CD14-positive monocyte (primary cell): ENCODE results near the gene ERCC3. TPM values are rescaled to one million over a fixed set of nuclear protein-coding genes. Genes with fewer than 3 reads are reported as not detected.
A peak's percentile ranks its signal among the peaks of the same experiment; 100 is the strongest.

Experiments used
- DNase-seq, 3 donors: peaks; one replicate each; pipeline ENCODE4 v3.0.0-alpha.2; 2011 to 2022
- H2AFZ ChIP-seq: 2 replicates; pipeline ENCODE4 v1.6.0; 2012; ENCODE audit warnings: mild to moderate bottlenecking, low read depth, low read length, inconsistent platforms; ENCODE audit not compliant: insufficient read depth, poor library complexity, severe bottlenecking
- H3K27ac ChIP-seq, 2 donors: 1 replicate in 1 of 2; 2 replicates in 1 of 2; pipeline ENCODE4 v1.5.1; 2012 to 2013; ENCODE audit warnings: low read length in 2 of 2, control low read depth in 1 of 2, inconsistent platforms in 1 of 2, low read depth in 1 of 2, mild to moderate bottlenecking in 1 of 2
- H3K27me3 ChIP-seq, 2 donors: one replicate each; pipeline versions ENCODE4 v1.6.0 to v1.6.1; 2011 to 2013; ENCODE audit warnings: low read length in 2 of 2; ENCODE audit not compliant: control insufficient read depth in 2 of 2, insufficient read depth in 2 of 2
- H3K36me3 ChIP-seq, 2 donors: replicated peaks in 1 of 2; 1 replicate in 1 of 2; 2 replicates in 1 of 2; pipeline versions ENCODE4 v1.5.1 to v1.6.1; 2012 to 2013; ENCODE audit warnings: low read length in 2 of 2, control low read depth in 1 of 2, inconsistent platforms in 1 of 2, mild to moderate bottlenecking in 1 of 2; ENCODE audit not compliant: insufficient read depth in 2 of 2, control insufficient read depth in 1 of 2
- H3K4me1 ChIP-seq, 2 donors: 1 replicate in 1 of 2; 2 replicates in 1 of 2; pipeline versions ENCODE4 v1.5.1 to v1.6.1; 2012 to 2013; ENCODE audit warnings: low read length in 2 of 2, control low read depth in 1 of 2, inconsistent platforms in 1 of 2, mild to moderate bottlenecking in 1 of 2, moderate library complexity in 1 of 2; ENCODE audit not compliant: insufficient read depth in 2 of 2, control insufficient read depth in 1 of 2
- H3K4me2 ChIP-seq: replicated peaks from 2 replicates; pipeline ENCODE3; 2012; ENCODE audit warnings: low read length, moderate library complexity, mild to moderate bottlenecking; ENCODE audit not compliant: poor library complexity, severe bottlenecking; ENCODE audit errors: extremely low read depth
- H3K4me3 ChIP-seq, 3 experiments: fragments of 200-600 bp in 1 of 3; sonication (generic) in 1 of 3; replicated peaks in 1 of 3; 1 replicate in 2 of 3; 2 replicates in 1 of 3; pipeline ENCODE4 v1.5.1; 2011 to 2013; ENCODE audit warnings: low read length in 3 of 3, mild to moderate bottlenecking in 3 of 3, control low read depth in 2 of 3, low read depth in 2 of 3, inconsistent platforms in 1 of 3, moderate library complexity in 1 of 3
- H3K79me2 ChIP-seq: 2 replicates; pipeline ENCODE4 v1.6.0; 2012; ENCODE audit warnings: mild to moderate bottlenecking, control low read depth, inconsistent platforms, low read length, moderate library complexity; ENCODE audit not compliant: insufficient read depth
- H3K9ac ChIP-seq: 2 replicates; pipeline ENCODE4 v1.6.0; 2017; ENCODE audit warnings: low read length, mild to moderate bottlenecking; ENCODE audit not compliant: insufficient read depth, poor library complexity, severe bottlenecking
- H3K9me3 ChIP-seq, 2 donors: replicated peaks in 1 of 2; 1 replicate in 1 of 2; 2 replicates in 1 of 2; pipeline versions ENCODE4 v1.5.1 to v1.6.1; 2012 to 2013; ENCODE audit warnings: low read length in 2 of 2, control low read depth in 1 of 2; ENCODE audit not compliant: control insufficient read depth in 1 of 2, insufficient read depth in 1 of 2
- H4K20me1 ChIP-seq: 2 replicates; pipeline ENCODE4 v1.6.0; 2012; ENCODE audit warnings: mild to moderate bottlenecking, low read length, control low read depth, moderate library complexity; ENCODE audit not compliant: insufficient read depth
- H3K27ac Mint-ChIP-seq, 7 donors: one replicate each; pipeline ENCODE4 v1.8.0; 2020; ENCODE audit warnings: mild to moderate bottlenecking in 7 of 7, mixed read lengths in 7 of 7, moderate library complexity in 6 of 7, inconsistent platforms in 2 of 7
- H3K27me3 Mint-ChIP-seq, 3 donors: one replicate each; pipeline ENCODE4 v1.8.0; 2021 to 2022; ENCODE audit warnings: low read depth in 3 of 3, mild to moderate bottlenecking in 3 of 3, mixed read lengths in 3 of 3, moderate library complexity in 3 of 3, inconsistent platforms in 1 of 3
- H3K36me3 Mint-ChIP-seq, 2 donors: one replicate each; pipeline ENCODE4 v1.8.0; 2020; ENCODE audit warnings: mixed read lengths in 2 of 2, inconsistent platforms in 1 of 2, mild to moderate bottlenecking in 1 of 2
- H3K4me1 Mint-ChIP-seq: one replicate; pipeline ENCODE4 v1.8.0; 2020; ENCODE audit warnings: mild to moderate bottlenecking, mixed read lengths
- H3K4me3 Mint-ChIP-seq, 2 donors: one replicate each; pipeline ENCODE4 v1.8.0; 2020; ENCODE audit warnings: mild to moderate bottlenecking in 2 of 2, mixed read lengths in 2 of 2, moderate library complexity in 1 of 2
- H3K9me3 Mint-ChIP-seq, 7 donors: one replicate each; pipeline ENCODE4 v1.8.0; 2020 to 2022; ENCODE audit warnings: mixed read lengths in 7 of 7, mild to moderate bottlenecking in 6 of 7, moderate library complexity in 6 of 7, inconsistent platforms in 2 of 7
- WGBS: methylation state at CpG from one replicate; pipeline ENCODE4 v1.1.5; 2013; ENCODE audit warnings: missing lambda C conversion rate; ENCODE audit not compliant: insufficient coverage; 5-methylcytosine and 5-hydroxymethylcytosine counted together
- intact Hi-C, 2 donors: fragments of 100-400 bp; cut with micrococcal nuclease; formaldehyde crosslinking; loops; one replicate each; pipeline versions ENCODE4 v1.15.0 to v1.15.1; 2023
- polyA plus RNA-seq, 3 donors: library from polyadenylated mRNA; depleted of rRNA in 1 of 3; unstranded in 2 of 3; stranded (reverse) in 1 of 3; fragments of 300-500 nt in 2 of 3; fragments of >200 nt in 1 of 3; fragmentation: Illumina TruSeq in 2 of 3; gene quantifications; 1 replicate in 2 of 3; 2 replicates in 1 of 3; pipeline ENCODE4 v1.2.3, GENCODE V29; 2012 to 2021
- TF ChIP-seq, protein P1 (sequence below): fragments of 200-600 bp; IDR thresholded peaks from one replicate; pipeline ENCODE4 v1.8.0; 2022; ENCODE audit warnings: antibody characterized with exemption, mild to moderate bottlenecking

ERCC3 gene
- polyA plus RNA-seq, 3 donors: 13.2 to 49.7 (median 16.9) TPM

DNA sequence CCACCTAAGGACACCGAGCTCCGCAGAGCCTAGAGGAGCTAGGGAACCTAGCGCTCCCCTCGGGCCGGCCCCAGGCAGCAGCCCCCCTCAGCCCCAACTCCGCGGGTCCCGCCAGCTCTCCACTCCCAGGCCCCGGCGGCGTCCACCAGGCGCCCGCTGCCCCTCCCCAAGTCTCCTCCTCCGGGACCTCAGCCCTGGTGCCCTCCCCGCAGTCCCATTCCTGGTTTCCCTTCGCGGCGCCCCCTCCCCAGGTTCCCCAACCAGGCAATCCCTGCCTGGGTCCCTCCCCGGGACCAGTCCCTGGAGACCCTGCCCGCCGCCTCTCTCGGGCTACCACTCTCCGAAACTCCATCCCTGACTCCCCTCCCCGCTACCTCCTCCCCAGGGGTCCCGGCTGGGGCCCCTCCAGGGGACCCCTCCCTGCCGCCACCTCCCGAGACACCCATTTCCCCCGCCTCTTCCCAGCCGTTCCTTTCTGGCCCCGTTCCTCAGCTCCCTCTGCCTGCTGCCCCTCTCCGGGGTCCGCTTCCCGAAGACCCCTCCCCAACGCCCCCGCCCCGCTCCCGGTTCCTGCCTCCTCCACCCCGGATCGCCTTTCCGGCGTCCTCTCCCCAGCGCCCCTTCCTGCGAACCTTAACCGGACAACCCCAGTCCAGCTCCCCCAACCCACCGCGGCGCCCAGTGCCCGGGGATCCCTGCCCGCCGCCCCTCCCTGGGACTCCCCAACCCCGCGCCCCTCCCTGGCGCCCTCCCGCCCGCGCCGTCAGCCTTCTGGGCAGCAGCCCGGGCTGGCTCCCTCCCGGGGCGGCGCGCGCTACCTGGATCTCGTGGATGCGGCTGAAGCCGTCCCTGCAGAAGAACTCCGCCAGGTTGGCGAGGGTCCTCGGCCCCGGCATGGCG is 74.5 kb downstream of the ERCC3 start:
- H3K4me3 ChIP-seq: peak overlapping the region in 1 of 3 experiments; percentile 5
- intact Hi-C loops: no loop called here
- TF ChIP-seq, protein P1, sequence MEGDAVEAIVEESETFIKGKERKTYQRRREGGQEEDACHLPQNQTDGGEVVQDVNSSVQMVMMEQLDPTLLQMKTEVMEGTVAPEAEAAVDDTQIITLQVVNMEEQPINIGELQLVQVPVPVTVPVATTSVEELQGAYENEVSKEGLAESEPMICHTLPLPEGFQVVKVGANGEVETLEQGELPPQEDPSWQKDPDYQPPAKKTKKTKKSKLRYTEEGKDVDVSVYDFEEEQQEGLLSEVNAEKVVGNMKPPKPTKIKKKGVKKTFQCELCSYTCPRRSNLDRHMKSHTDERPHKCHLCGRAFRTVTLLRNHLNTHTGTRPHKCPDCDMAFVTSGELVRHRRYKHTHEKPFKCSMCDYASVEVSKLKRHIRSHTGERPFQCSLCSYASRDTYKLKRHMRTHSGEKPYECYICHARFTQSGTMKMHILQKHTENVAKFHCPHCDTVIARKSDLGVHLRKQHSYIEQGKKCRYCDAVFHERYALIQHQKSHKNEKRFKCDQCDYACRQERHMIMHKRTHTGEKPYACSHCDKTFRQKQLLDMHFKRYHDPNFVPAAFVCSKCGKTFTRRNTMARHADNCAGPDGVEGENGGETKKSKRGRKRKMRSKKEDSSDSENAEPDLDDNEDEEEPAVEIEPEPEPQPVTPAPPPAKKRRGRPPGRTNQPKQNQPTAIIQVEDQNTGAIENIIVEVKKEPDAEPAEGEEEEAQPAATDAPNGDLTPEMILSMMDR: no peak

DNA sequence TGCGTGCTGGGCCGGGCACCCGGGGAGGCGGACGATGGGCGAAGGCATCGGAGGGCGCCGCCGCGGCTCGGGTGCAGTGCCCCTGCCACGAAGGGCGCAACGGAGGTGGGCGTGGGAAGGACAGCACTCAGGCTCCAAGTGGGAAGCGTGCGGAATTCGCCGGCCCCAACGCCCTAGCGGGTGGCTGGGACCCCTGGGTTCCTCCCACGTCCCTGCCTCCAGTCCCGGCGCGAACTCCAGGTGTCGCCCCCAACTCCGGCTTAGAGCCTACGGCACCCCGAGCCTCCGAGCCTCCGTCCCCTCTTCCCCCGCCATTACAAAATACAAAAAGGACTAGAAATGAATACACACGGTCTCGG is 75.2 kb downstream of the ERCC3 start:
- 1% methylated on average over 35 of the region's 35 CpGs for WGBS
- intact Hi-C loops: no loop called here
- no peak for DNase-seq
- TF ChIP-seq, protein P1: no peak
- Histone ChIP-seq H3K9ac (no peak overlapping the region), H3K36me3 (no peaks in the 10 kb centered on the region), H3K9me3 (peaks cover 0 to 32% of the 10 kb centered on the region in 2 donors), H3K27me3 (peaks cover 55 to 82% of the 10 kb centered on the region in 2 donors), H3K4me1 (peaks cover 13 to 14% of the 10 kb centered on the region in 2 donors), H3K27ac (no peak overlapping the region), H3K4me2 (peak overlapping the region; percentile 34), H3K79me2 (no peaks in the 10 kb centered on the region), H2AFZ (no peak overlapping the region), H3K4me3 (peak overlapping the region in 1 of 3 experiments; percentile 5), H4K20me1 (no peaks in the 10 kb centered on the region)
- Mint-ChIP-seq H3K9me3 (peaks cover 2 to 40% (median 25%) of the 10 kb centered on the region in 7 donors), H3K4me1 (peaks cover 16% of the 10 kb centered on the region), H3K27ac (no peak overlapping the region), H3K27me3 (peaks cover 73 to 82% (median 82%) of the 10 kb centered on the region in 3 donors), H3K4me3 (peak overlapping the region in 1 of 2 donors; percentile 80), H3K36me3 (peaks cover 4 to 15% of the 10 kb centered on the region in 2 donors)

More for the DNA sequence above, 74.5 kb downstream of the ERCC3 start:
- peaks cover 16% of the 10 kb centered on the region for H3K4me1 Mint-ChIP-seq
- H3K27me3 Mint-ChIP-seq: peaks cover 79 to 85% (median 83%) of the 10 kb centered on the region in 3 donors
- no peak for DNase-seq
- Histone ChIP-seq H3K27me3 (peaks cover 53 to 85% of the 10 kb centered on the region in 2 donors), H2AFZ (no peak overlapping the region), H3K79me2 (no peaks in the 10 kb centered on the region), H3K4me2 (peak overlapping the region; percentile 36), H3K27ac (no peak overlapping the region), H3K9me3 (peaks cover 0 to 32% of the 10 kb centered on the region in 2 donors), H3K9ac (no peak overlapping the region), H3K4me1 (peaks cover 13 to 14% of the 10 kb centered on the region in 2 donors), H3K36me3 (no peaks in the 10 kb centered on the region), H4K20me1 (no peaks in the 10 kb centered on the region)
- WGBS: under 1% methylated on average over 61 of the region's 71 CpGs
- peaks cover 2 to 40% (median 25%) of the 10 kb centered on the region in 7 donors for H3K9me3 Mint-ChIP-seq
- no peak overlapping the region for H3K27ac Mint-ChIP-seq
- H3K4me3 Mint-ChIP-seq: peak overlapping the region in 1 of 2 donors; percentile 80
- H3K36me3 Mint-ChIP-seq: peaks cover 4 to 15% of the 10 kb centered on the region in 2 donors
